K562 (cell line): ENCODE results near the gene NR2F6. TPM values are rescaled to one million over a fixed set of nuclear protein-coding genes. Genes with fewer than 3 reads are reported as not detected.

ENCODE experiments used
- AFF1 ChIP-seq, 2 experiments: fragments of 450-650 bp; IDR thresholded peaks; 2 replicates each; pipeline ENCODE4 v1.6.1; 2018; ENCODE audit warnings: mild to moderate bottlenecking in 2 of 2, low read depth in 1 of 2; ENCODE audit not compliant: partially characterized antibody in 2 of 2
- HDAC1 ChIP-seq, 2 experiments: fragments of 450-650 bp; IDR thresholded peaks; 2 replicates each; pipeline ENCODE4 v1.6.1; 2016 to 2017; ENCODE audit warnings: inconsistent platforms in 1 of 2, mild to moderate bottlenecking in 1 of 2, moderate library complexity in 1 of 2
- KDM1A ChIP-seq, 2 experiments: fragments of 450-650 bp; IDR thresholded peaks; 2 replicates each; pipeline ENCODE4 v1.6.1; 2016; ENCODE audit warnings: mild to moderate bottlenecking in 2 of 2
- SRSF3 ChIP-seq: fragments of 200-400 bp; formaldehyde crosslinking; IDR thresholded peaks from 2 replicates; pipeline ENCODE4 v1.6.1; 2016; ENCODE audit warnings: mild to moderate bottlenecking, low read length, moderate library complexity; ENCODE audit not compliant: insufficient read depth
- ZKSCAN8 ChIP-seq: fragments of 200-800 bp; sonication (Bioruptor generic); IDR thresholded peaks from 2 replicates; pipeline ENCODE4 v1.6.1; 2016; ENCODE audit warnings: missing genetic modification characterization, missing compliant biosample characterization
- ZNF140 ChIP-seq: fragments of 250-450 bp; sonication (Bioruptor Pico); IDR thresholded peaks from 2 replicates; pipeline ENCODE4 v1.8.0; 2021; ENCODE audit warnings: moderate library complexity, mild to moderate bottlenecking, inconsistent platforms
- ZNF77 ChIP-seq: fragments of 250-450 bp; sonication (Bioruptor Pico); IDR thresholded peaks from 2 replicates; pipeline ENCODE4 v1.5.0; 2020
- polyA plus RNA-seq, 8 experiments: library from polyadenylated mRNA; depleted of rRNA in 4 of 8; stranded (reverse) in 5 of 8; unstranded in 3 of 8; fragments of >200 nt; fragmentation: Nextera tagmentation in 2 of 8; fragmentation: Illumina TruSeq in 1 of 8; extraction: Ambion mirVana in 2 of 8; extraction: Trizol in 1 of 8; gene quantifications; 2 replicates each; pipeline versions ENCODE4 v1.2.1 to v1.2.3, GENCODE V29; 2011 to 2014; ENCODE audit warnings: inconsistent platforms in 1 of 8, missing spikeins in 1 of 8
- total RNA-seq, 7 experiments: library from RNA; depleted of rRNA in 6 of 7; stranded (reverse); fragments of >200 nt in 6 of 7; fragmentation: Illumina TruSeq in 2 of 7; extraction: Trizol in 2 of 7; gene quantifications; 2 replicates each; pipeline versions ENCODE4 v1.2.1 to v1.2.3, GENCODE V29; 2011 to 2021; ENCODE audit warnings: low replicate concordance in 1 of 7
- TF ChIP-seq, protein P1 (sequence below): fragments of 450-650 bp; formaldehyde crosslinking; IDR thresholded peaks from 2 replicates; pipeline ENCODE4 v1.4.0; 2020; ENCODE audit warnings: mild to moderate bottlenecking, moderate library complexity

Gene NR2F6
- total and polyA plus RNA-seq, 9 of the 15 experiments (the other 6 are each of a cell fraction or from before 2014, with no cell fraction given), result 0.76 to 97.5 (median 18.8) TPM

GRCh38 chr19:17285415-17286135 lies 39.9 kb upstream of the NR2F6 start (continued):
- TF ChIP-seq HDAC1 (IDR thresholded peaks at IDR 0.05), result peak in 1 of 2 experiments; percentile 39; a peak in 1 of 4 replicates
- no peak for TF ChIP-seq ZNF77
- TF ChIP-seq ZKSCAN8, result peak; percentile 99
- TF ChIP-seq, protein P1, sequence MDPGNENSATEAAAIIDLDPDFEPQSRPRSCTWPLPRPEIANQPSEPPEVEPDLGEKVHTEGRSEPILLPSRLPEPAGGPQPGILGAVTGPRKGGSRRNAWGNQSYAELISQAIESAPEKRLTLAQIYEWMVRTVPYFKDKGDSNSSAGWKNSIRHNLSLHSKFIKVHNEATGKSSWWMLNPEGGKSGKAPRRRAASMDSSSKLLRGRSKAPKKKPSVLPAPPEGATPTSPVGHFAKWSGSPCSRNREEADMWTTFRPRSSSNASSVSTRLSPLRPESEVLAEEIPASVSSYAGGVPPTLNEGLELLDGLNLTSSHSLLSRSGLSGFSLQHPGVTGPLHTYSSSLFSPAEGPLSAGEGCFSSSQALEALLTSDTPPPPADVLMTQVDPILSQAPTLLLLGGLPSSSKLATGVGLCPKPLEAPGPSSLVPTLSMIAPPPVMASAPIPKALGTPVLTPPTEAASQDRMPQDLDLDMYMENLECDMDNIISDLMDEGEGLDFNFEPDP (CRISPR knock-in tag), result no peak
- no peak for TF ChIP-seq ZNF140 (CRISPR knock-in tag)
- no peak for TF ChIP-seq SRSF3
- TF ChIP-seq AFF1 (IDR thresholded peaks at IDR 0.05; ENCODE audit: low read depth in 1 of 2, partially characterized antibody in 2 of 2), result no peak
- peak; percentile 63 to 70; a peak in 2 of 4 replicates for TF ChIP-seq KDM1A (IDR thresholded peaks at IDR 0.05)
